ENCODE measurements around the gene PJA2. TPM values are rescaled to one million over a fixed set of nuclear protein-coding genes. Genes with fewer than 3 reads are reported as not detected.
"Not testable (repeated sequence)": the region's sequence is repeated elsewhere in the genome, so short reads cannot be mapped to it uniquely, and the experiment has no call there.

The PJA2 gene
- polyA plus RNA-seq, 3 donors, result 141 to 159 (median 153) TPM

DNA sequence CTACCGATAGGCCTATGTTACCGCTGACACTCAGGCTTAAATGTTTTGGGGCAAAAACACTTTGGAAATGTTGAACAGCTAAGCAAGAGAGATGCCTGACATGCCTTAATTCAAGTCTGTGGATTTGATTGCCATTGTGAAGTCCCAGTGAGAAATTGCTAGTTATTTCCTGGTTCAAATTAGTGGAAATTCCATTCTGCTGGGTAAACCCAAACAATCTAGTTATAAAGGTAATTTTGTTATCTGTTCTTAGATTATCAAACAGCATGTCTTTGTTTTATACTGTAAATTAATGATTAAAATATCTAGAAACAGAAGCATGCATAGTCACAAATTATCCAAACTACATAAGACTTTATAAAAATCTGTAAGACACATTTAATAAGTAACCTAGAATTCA, 96.6 kb downstream of the PJA2 start:
- no peak for DNase-seq (ENCODE audit: low read depth in 3 of 3, low spot score in 2 of 3)

DNA sequence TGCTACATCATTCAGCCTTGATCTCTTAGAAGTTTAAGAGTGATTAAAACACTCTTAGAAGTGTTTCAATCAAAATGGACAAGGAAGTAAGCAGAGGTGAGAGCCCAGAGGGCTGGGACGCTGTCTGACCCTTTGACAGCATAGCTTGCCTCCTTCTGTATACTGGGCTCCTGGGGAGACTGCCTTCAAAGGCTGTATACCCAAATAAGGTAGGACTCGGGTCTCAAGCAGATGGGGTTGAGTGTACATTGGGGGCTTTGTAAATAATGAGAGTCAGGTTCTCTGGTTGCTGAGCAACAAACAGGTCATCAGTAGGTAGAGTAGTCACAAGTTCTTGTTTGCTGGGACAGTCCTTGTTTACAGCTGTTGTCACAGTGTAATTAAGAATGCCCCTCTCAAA, 97.1 kb downstream of the PJA2 start:
- no peak for DNase-seq (ENCODE audit: low read depth in 3 of 3, low spot score in 2 of 3)

DNA sequence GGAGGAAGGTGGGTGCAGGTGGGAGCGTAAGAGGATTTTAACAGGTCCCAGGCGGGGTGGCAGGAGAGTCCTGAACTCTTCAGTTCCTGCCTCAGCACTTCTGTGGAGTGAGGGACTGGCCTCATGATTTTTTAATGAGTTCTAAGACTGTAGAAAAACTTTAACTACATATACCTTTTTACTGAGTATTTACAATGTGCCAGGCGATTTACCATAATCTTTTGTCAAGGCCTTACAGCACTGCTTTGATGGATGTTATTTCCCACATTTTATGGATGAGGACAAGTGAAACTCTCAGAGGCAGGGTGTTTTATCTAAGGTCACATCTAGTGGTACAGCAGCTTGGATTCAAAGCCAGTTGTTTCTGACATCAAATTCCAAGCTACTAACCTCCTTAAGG, 99.5 kb downstream of the PJA2 start:
- DNase-seq (ENCODE audit: low read depth in 3 of 3, low spot score in 2 of 3), result no peak

DNA sequence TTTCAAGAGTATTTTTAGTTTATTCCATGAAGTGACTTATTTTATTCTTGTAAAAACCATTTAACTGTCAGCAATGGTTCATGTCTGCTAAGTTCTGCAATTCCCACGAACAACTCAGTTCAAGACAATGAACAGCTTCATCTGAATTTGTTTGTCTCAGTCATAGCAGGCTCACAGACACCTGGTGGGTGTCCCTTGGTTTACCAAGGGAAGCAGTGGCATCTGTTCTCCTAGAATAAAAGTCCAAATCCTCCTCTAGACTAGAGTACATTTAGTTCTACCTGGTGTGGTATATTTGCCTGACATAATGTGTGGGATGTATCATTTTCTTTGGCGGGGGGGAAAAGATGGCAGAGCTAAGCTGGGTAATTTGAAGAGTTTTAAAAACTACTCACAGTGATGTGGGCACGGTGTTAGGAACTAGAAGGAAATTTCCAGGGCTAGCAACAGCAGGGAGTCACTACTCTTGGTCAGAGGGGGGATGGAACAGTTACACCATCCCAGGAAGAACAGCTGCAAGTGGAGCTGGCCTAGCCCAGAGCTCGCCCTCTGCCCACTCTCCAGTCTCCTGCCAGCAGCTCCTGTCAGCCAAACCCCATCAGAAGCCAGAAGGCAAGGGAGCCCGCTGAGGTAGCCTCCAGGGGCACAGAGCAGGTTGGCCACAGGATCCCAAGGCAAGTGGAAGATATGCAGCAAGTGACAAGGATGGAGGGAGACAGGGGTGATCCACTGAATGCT, 100.3 kb downstream of the PJA2 start:
- no peak for DNase-seq (ENCODE audit: low read depth in 3 of 3, low spot score in 2 of 3)

DNA sequence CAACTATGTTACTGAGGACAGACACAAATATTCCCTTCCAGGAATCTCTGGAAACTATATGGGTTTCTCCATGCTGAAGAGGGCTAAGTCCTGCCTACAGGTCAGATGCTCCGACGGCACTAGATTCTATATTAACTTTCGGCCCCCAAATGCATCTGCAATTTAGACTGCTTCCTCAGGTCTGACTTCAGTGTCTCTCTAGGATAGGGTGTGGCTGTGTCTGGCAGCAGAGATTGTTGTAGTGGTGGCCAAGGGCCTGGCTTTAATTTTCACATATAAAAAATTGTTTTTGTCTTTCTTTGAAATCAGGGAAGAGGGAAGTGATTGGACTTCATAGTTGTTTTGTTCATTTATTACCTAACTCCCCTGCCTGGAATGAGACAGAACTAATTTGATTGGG, 101.8 kb downstream of the PJA2 start:
- no peak for DNase-seq (ENCODE audit: low read depth in 3 of 3, low spot score in 2 of 3)

DNA sequence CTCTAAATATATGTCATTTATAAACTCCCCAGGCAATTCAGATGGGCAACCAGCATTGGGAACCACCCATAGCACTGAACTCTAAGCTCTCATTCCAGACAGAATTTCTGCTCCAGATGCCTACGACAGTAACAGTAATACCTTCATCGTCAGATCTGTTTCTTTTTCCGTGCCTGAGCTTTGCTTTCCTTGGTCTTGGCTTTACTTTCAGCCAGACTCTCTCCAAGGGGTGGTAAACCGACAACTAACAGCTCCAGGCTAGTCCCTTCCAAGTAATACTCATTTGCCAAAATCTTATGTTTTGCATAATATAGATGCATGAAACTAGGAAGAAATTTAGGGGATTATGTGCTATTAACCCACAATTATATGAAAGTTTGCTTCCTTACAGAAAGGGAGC, 102.3 kb downstream of the PJA2 start:
- no peak for DNase-seq (ENCODE audit: low read depth in 3 of 3, low spot score in 2 of 3)

DNA sequence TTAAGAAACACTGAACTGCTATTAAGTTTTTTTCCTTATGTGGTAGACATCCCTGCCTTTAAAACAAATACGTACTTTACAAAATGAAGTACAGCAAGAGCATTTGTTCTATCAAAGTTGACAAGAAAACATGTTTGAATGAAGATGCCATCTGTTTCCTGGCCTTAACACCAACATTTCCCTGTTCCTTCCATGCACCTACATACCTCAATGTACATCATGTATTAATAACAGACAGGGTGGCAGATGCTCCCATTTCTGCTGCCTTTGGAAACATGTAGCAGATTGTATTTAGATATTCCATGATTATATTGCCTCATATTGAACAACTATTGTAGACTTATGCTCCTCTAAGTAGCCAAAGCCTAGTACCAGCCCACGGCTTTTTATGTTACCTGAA, 104.4 kb downstream of the PJA2 start:
- DNase-seq (ENCODE audit: low read depth in 3 of 3, low spot score in 2 of 3), result no peak

DNA sequence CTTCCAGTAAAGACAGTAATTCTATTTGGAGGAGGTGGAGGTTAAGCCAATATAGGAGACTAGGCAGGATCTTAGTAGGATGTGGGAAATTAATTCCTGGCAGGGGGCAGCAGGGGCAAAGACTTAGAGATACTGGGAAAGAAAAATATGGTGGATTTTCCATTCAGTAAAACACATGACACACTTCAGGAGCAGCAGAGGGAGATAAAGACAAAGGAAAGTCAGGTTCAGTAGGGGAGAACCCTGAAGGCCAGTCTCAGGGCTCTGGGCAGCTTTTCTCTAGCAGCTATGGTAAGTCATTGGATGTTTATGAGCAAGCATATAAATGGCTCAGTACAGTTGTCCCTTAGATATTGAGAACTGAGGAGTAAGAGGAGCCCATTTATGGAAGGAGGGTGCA, 105.5 kb downstream of the PJA2 start:
- no peak for DNase-seq (ENCODE audit: low read depth in 3 of 3, low spot score in 2 of 3)

DNA sequence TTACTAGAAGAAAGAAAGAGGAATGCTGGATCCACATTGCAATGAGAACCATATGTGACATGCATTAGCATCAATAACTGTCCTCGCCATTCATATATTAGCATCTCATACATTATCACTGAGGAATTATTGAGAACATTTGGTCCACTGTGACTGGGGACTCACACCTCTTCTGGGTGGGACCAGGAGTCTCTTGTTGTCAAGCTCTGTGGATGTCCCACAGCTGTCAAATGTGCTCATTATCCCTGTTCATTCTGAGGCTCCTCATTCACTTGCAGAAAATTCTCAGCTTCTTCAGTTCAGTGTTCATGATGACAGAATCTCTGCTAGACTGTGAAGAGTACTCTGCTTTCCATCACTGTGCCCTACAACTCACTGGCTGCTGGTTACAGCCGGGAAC, 109.4 kb downstream of the PJA2 start:
- DNase-seq (ENCODE audit: low read depth in 3 of 3, low spot score in 2 of 3), result no peak

DNA sequence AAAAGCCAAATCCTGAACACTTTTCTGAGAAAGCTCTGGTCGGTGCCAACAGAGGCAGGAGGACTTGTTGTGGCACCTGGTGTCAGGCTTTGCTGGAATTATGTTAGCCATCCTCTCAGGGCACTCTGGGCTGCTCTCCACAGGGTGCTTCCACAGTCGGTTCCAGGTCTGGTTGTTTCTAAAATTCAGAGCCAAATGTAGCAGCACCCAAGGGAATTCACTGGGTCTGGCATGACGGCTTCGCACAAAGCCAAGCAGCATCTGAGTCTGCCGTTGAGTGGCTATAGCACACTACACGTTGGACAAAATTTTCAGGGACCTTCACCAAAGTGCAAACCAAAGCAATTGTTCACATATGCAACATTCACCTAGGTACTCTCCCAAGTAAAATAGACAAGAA, 110.2 kb downstream of the PJA2 start:
- DNase-seq (ENCODE audit: low read depth in 3 of 3, low spot score in 2 of 3), result no peak

DNA sequence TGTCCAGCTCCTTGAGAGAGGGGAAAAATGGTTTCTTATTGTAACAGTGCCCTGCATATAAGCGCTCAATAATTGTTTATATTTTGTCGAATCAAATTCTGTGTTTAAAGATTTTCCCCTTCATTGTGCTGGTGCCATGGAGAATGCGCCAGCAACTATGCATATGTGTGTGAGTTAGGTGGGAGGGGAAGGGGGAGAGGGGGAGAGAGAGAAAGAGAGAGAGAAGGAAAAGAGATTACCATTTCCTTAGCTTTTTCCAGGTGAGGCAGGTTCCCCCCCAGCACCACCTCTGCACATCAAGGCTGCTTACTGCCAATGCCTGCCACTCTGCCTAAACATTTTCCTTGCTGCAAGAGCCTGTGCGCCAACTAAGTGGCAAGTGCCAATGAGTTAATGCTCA, 111.0 kb downstream of the PJA2 start:
- DNase-seq (ENCODE audit: low read depth in 3 of 3, low spot score in 2 of 3), result no peak

DNA sequence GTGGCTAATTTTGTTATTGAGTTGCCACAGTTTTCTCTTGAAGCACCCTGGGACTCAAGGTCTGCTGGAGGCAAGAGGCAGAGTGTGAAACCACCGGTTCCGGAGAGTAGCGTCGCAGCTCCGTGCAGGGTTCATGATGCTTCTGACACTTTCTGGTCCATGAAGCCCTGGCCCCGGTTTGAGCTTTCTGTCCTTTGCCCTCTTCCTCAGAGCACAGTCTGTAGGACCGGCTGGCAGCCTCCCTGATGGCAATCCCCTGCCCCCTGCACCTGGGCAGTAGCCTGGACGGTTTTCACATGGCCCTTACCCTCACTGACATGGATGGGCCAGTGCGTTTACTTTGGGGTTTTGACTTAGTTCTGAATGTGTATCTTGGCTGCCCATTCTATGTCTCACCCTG, 111.9 kb downstream of the PJA2 start:
- no peak for DNase-seq (ENCODE audit: low read depth in 3 of 3, low spot score in 2 of 3)

DNA sequence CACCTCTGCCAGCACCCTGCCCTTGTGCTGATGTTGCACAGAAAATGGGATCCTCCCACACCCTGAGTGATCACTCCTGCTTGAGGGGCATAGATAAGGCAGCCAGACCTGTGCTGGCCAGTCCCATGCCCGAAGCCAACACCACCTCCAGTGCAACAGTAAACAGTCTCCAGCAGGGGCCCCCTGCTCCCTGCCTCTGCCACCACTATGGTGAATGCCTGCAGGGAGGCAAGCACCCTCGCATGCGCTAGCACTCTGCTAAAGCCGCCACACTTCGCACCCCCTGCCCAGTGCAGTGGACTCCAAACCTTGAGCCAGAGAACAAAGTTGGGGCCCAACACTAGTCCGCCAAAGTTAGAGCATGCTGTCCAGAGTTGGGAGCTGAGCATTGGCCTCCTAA, 118.7 kb downstream of the PJA2 start:
- DNase-seq (ENCODE audit: low read depth in 3 of 3, low spot score in 2 of 3), result no peak

DNA sequence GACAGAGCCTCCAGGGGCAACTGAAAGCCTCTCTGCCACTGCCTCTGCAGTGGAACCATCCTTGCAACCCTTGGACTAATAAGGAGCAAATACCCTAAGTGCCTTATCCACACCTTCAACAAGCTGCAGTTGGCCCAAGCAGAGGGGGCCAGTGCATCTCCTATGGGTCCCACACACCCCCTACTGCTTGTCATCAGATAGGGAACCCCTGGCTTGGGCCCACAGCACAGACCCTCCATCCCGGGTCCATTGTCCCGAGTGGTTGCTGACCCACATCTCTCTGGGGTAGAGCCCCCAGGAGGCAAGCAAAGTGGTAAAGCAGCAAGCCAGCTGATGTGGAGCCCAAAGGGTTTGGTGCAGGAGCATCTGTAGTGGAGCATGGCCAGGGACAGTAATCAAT, 119.5 kb downstream of the PJA2 start:
- DNase-seq (ENCODE audit: low read depth in 3 of 3, low spot score in 2 of 3), result no peak

DNA sequence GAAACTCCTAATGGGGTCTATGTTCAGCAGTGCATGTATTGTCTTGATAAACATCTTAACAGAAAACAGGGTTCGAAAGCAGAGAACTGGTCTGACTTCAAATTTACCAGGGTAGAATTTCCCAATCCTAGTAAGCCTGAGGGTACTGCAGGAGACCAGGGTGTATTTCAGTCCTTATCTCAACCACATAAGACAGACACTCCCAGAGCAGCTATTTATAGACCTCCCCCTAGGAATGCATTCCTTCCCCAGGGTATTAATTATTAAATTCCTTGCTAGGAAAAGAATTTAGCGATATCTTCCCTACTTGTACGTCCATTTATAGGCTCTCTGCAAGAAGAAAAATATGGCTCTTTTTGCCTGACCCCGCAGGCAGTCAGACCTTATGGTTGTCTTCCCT, 123.1 kb downstream of the PJA2 start:
- not testable (repeated sequence) for DNase-seq (ENCODE audit: low read depth in 3 of 3, low spot score in 2 of 3)

Measured in right renal cortex interstitium (tissue), 3 donors.